A549 treated with DMSO at 1 μM for 4 hours (cell line): ENCODE measurements around the gene KCP. TPM values are rescaled to one million over a fixed set of nuclear protein-coding genes. Genes with fewer than 3 reads are reported as not detected.

Experiments
- total RNA-seq: library from RNA; stranded (reverse); fragments of 200-300 nt; extraction: Qiagen RNA extraction; gene quantifications from 5 replicates; pipeline ENCODE4 v1.2.3, GENCODE V29; 2022; ENCODE audit warnings: low read depth

The KCP gene
- total RNA-seq: 0.08 to 0.31 TPM (median 0.17 TPM) in 5 replicates

DNA sequence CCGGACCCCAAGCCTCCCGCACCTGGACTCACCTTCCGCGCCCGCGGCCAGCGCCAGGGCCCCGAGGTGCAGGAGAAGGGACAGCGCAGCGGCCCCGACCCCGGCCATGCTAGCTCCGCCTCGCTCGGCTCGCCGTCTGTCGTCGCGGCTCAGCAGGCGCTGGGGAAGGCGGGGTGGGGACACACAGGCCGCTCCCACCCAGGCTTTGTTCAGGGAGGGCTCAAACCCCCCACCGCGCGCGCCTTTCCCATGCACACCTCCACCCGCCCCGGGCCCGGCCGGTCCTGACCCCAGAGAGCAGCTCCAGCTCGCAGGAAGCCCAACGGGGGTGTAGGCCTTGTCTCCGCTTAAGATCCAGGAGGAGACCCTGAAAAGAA lies at the start of gene KCP:
TSS of gene KCP (minus strand) at position 141 of the 377 bp plus-strand sequence. CDS start at position 108, 33 bp downstream.

DNA sequence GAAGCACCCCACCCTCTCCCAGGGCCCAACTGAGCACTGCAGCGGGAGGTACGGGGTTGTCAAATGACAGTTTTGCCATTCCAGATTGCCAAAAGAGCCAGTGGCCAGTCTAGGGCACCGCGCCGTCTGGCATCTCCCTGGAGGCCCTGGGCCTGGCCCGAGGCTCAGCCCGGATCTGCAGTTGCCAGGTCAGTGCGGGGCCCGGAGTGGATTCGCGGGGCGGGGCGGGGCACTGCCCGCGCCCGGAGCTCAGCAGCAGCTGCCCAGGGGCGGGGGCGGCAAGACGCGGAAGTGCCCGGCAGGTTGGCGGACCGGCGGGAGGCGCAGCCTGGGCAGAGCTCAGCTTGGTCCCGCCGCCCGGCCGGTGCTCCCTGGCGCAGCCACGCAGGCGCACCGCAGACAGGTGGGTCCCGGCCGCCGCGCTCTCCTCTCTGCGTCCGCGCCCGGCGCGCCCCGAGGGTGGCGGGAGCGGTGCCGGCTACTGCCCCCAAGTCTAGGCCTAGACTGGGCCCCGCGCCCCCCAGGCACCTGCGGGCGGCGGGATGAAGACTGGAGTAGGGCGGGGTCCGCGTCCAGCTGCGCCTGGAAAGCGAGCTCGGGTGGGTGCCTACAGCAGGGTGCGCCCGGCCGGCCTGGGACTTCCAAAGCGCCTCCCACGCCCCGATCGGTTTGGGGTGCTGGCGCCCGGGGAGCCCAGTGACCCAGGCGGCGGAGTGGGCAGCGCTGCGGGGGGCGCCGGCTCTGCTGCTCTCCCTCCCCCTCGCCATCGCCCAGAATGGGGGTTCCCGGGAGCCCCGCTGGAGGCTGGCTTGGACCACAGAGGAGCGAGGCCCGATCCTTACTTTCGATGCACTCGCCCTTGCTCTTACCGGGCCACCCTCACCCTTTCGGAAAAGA lies 27.4 kb upstream of the KCP start, which contains the start of gene IRF5:
TSS of gene IRF5 (plus strand) at position 281 of the 897 bp plus-strand sequence. CDS start 4,155 bp downstream, outside the sequence.

GRCh38 chr7:128862571-128863432 lies 47.7 kb downstream of the KCP start, which contains the start of gene ATP6V1F:
Gene ATP6V1F, plus strand, starts transcription at chr7:128862856. Its CDS starts 49 bp downstream, at chr7:128862905.

GRCh38 chr7:128830231-128831177 lies 80.0 kb downstream of the KCP start, which contains the start of gene FLNC:
Gene FLNC, plus strand, starts transcription at chr7:128830406. Its CDS starts 232 bp downstream, at chr7:128830638.

Other genes with a start within 250 kb of the KCP start
- gene GARIN1A, start 238.4 kb downstream of the KCP start, total RNA-seq: 0.26 to 0.80 TPM (median 0.65 TPM) in 5 replicates
- 132 to 203 TPM (median 166 TPM) in 5 replicates for gene CALU, start 171.3 kb downstream of the KCP start, total RNA-seq
- not detected in 5 replicates for gene OPN1SW, start 134.9 kb downstream of the KCP start, total RNA-seq
- 1.8 to 3.0 TPM (median 2.5 TPM) in 5 replicates for gene CCDC136, start 118.7 kb downstream of the KCP start, total RNA-seq
- gene FLNC, start 80.3 kb downstream of the KCP start, total RNA-seq: 4.9 to 7.3 TPM (median 5.9 TPM) in 5 replicates
- 230 to 302 TPM (median 244 TPM) in 5 replicates for gene ATP6V1F, start 47.9 kb downstream of the KCP start, total RNA-seq
- 12.8 to 17.4 TPM (median 14.7 TPM) in 5 replicates for gene IRF5, start 27.2 kb upstream of the KCP start, total RNA-seq
- gene TNPO3, start 144.4 kb upstream of the KCP start, total RNA-seq: 43.0 to 48.7 TPM (median 45.8 TPM) in 5 replicates
- 4.6 to 6.8 TPM (median 6.1 TPM) in 5 replicates for gene TSPAN33, start 234.0 kb upstream of the KCP start, total RNA-seq